Activated CD4-positive, alpha-beta T cell treated with anti-CD3 and anti-CD28 coated beads for 24 hours (primary cell): ENCODE measurements around the gene PCDHB12.
"Not testable (repeated sequence)": the region's sequence is repeated elsewhere in the genome, so short reads cannot be mapped to it uniquely, and the experiment has no call there.

Source experiments
- DNase-seq, 2 donors: peaks; one replicate each; pipeline ENCODE4 v3.0.0-alpha.2; 2020; ENCODE audit warnings: low read depth in 2 of 2

The PCDHB12 gene

DNA sequence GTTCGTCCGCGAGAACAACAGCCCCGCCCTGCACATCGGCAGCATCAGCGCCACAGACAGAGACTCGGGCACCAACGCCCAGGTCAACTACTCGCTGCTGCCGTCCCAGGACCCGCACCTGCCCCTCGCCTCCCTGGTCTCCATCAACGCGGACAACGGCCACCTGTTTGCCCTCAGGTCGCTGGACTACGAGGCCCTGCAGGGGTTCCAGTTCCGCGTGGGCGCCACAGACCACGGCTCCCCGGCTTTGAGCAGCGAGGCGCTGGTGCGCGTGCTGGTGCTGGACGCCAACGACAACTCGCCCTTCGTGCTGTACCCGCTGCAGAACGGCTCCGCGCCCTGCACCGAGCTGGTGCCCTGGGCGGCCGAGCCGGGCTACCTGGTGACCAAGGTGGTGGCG is 1.8 kb downstream of the PCDHB12 start:
- DNase-seq: not testable (repeated sequence)

DNA sequence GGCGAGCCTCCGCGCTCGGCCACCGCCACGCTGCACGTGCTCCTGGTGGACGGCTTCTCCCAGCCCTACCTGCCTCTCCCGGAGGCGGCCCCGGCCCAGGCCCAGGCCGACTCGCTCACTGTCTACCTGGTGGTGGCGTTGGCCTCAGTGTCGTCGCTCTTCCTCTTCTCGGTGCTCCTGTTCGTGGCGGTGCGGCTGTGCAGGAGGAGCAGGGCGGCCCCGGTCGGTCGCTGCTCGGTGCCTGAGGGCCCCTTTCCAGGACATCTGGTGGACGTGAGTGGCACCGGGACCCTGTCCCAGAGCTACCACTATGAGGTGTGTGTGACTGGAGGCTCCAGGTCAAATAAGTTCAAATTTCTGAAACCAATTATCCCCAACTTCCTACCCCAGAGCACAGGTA is 2.3 kb downstream of the PCDHB12 start:
- not testable (repeated sequence) for DNase-seq

- DNase-seq: not testable (repeated sequence)
Measured at GRCh38 chr5:141213656-141214339, 5.3 kb downstream of the PCDHB12 start, which contains the start of gene PCDHB13. TSS of gene PCDHB13 (plus strand) at chr5:141213919. CDS start at chr5:141214124, 205 bp downstream.

GRCh38 chr5:141214583-141214982 is 6.1 kb downstream of the PCDHB12 start:
- not testable (repeated sequence) for DNase-seq

- not testable (repeated sequence) for DNase-seq
Measured at GRCh38 chr5:141215504-141215903, 7.0 kb downstream of the PCDHB12 start.

- DNase-seq: not testable (repeated sequence)
Measured at GRCh38 chr5:141216035-141216434, 7.5 kb downstream of the PCDHB12 start.

- DNase-seq: no peak
Measured at GRCh38 chr5:141223112-141223783, 14.7 kb downstream of the PCDHB12 start, which contains the start of gene PCDHB14. TSS of gene PCDHB14 (plus strand) at chr5:141223343. CDS start at chr5:141223506, 163 bp downstream.

GRCh38 chr5:141224844-141225243 is 16.3 kb downstream of the PCDHB12 start:
- DNase-seq: not testable (repeated sequence)

DNA sequence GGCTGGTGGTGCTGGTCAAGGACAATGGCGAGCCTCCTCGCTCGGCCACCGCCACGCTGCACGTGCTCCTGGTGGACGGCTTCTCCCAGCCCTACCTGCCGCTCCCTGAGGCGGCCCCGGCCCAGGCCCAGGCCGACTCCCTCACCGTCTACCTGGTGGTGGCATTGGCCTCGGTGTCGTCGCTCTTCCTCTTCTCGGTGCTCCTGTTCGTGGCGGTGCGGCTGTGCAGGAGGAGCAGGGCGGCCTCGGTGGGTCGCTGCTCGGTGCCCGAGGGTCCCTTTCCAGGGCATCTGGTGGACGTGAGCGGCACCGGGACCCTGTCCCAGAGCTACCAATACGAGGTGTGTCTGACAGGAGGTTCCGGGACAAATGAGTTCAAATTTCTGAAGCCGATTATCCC is 16.9 kb downstream of the PCDHB12 start:
- DNase-seq: not testable (repeated sequence)

GRCh38 chr5:141234109-141234667 is 25.7 kb downstream of the PCDHB12 start:
- DNase-seq: no peak

DNA sequence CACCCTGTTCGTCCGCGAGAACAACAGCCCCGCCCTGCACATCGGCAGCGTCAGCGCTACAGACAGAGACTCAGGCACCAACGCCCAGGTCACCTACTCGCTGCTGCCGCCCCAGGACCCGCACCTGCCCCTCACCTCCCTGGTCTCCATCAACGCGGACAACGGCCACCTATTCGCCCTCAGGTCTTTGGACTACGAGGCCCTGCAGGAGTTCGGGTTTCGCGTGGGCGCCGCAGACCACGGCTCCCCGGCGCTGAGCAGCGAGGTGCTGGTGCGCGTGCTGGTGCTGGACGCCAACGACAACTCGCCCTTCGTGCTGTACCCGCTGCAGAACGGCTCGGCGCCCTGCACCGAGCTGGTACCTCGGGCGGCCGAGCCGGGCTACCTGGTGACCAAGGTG is 27.4 kb downstream of the PCDHB12 start:
- DNase-seq: not testable (repeated sequence)

DNA sequence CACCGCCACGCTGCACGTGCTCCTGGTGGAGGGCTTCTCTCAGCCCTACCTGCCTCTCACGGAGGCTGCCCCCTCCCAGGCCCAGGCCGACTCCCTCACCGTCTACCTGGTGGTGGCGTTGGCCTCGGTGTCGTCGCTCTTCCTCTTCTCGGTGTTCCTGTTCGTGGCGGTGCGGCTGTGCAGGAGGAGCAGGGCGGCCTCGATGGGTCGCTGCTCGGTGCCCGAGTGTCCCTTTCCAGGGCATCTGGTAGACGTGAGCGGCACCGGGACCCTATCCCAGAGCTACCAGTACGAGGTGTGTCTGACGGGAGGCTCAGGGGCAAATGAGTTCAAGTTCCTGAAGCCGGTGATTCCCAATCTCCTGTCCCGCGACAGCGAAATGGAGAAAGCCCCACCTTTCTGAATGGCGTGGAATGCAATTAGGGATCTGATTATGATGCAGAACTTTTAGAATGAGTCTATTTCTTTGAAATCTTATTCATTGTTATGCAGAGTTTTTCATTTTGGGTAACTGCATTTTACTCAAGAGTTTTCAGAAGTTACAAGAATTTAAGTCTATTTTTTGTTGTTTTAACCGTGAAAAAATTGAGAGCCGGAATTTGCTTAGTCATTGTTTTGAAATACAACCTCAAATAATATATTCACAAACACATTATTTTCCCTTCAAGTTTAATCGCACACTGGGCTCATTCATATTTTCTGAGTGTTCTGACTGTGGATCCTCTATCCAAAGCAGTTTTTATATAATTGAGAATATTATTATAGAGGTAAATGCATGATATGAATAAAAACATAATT is 28.2 kb downstream of the PCDHB12 start:
- DNase-seq: no peak

- DNase-seq: no peak
Measured at GRCh38 chr5:141241496-141241895, 33.0 kb downstream of the PCDHB12 start.

DNA sequence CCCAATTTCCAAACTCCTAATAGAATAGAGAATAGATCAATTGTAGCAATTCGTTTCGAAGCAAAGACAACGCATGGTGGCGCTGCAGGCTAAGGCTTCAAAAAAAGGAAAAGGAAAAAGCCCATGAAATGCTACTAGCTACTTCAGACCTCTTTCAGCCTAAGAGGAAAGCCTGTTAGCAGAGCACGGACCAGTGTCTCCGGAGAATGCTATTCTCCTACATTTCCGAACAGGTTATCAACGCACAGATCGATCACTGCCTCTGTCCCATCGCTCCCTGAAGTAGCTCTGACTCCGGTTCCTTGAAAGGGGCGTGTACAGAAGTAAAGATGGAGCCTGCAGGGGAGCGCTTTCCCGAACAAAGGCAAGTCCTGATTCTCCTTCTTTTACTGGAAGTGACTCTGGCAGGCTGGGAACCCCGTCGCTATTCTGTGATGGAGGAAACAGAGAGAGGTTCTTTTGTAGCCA is 36.8 kb downstream of the PCDHB12 start, which contains the start of gene PCDHB15:
Gene PCDHB15, plus strand, starts transcription at position 146 of the 468 bp plus-strand sequence. Its CDS starts 184 bp downstream, at position 330.
- no peak for DNase-seq

GRCh38 chr5:141246971-141247370 is 38.5 kb downstream of the PCDHB12 start:
- DNase-seq: not testable (repeated sequence)

GRCh38 chr5:141247434-141247833 is 38.9 kb downstream of the PCDHB12 start:
- DNase-seq: not testable (repeated sequence)

GRCh38 chr5:141250576-141250975 is 42.1 kb downstream of the PCDHB12 start:
- DNase-seq: no peak

DNA sequence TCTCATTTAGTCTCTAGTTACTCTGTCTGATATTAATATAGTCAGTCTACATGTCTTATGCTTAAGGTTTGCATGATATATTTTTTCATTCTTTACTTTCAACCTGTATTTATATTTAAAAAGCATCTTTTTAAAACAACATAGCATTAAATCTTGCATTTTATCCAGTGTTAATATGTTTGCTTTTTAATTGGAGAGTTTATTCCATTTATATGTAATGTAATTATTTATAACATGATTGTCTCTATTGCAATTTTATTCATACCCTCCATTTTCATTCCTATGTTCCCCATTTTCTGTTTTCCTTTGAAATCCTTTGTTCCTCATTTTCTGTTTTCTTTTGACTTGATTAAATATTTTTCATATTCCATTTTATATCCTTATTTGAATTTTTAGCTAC is 49.9 kb downstream of the PCDHB12 start:
- DNase-seq: no peak

- DNase-seq: no peak
Measured at GRCh38 chr5:141258948-141259347, 50.4 kb downstream of the PCDHB12 start.

DNA sequence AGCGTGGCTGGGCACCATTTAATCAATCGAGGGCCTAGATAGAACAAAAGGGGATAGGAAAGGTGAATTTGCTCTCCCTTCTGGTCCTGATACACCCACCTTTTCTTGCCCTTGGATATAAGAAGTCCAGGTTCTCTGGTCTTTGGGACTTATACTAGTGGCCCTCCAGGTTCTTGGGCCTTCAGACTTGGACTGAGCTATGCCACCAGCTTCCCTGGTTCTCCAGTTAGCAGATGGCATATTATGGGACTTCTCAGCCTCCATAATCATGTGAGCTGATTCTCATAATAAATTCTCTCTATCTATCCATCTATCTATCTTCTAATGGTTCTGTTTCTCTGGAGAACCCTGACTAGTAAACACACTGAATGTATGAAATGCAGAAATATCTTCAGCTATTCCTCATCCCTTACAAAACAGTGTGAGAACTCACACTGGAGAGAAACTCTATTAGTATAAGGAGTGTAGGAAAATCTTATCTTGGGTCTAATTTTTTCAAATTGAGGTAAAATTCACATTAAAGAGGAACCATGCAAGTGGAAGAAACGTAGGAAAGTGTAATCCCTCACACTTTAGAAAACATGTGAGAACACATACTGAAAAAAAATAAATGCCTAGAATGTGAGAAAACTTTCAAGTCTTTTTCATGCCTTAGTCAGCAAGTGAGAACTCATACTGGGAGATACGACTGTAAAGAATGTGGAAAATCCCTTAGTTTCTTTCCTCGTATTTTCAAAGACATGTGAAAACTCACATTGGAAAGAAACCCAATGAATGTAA is 52.1 kb downstream of the PCDHB12 start:
- no peak for DNase-seq

GRCh38 chr5:141261238-141261546 is 52.7 kb downstream of the PCDHB12 start:
- DNase-seq: no peak
